ENCODE data around the gene RAB11FIP2. TPM values are rescaled to one million over a fixed set of nuclear protein-coding genes. Genes with fewer than 3 reads are reported as not detected.

RAB11FIP2 gene
- polyA plus RNA-seq, 2 of the 4 experiments (the other 2 are of a cell fraction) = 10.0 to 29.3 TPM

DNA sequence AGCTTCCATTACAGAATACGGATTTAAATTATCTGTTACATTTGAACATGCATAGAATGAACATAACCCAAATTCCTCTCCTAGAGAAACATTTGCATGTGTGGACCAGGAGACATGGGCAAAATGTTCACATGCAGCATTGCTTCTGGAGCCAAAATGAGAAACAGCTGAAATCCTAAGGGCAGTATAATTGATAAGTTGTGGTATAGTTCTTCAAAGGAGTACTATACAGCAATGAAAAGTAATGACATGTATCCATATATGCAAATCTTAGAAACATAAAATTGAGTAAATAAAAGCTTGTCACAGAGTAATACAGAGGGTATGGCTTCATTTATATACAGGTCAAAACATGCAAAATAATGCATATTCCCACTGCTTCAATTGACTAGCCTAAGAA is 77.1 kb downstream of the RAB11FIP2 start:
- H3K27ac ChIP-seq = no peak overlapping the region
- ATAC-seq = no peak
- TF ChIP-seq, protein P1, sequence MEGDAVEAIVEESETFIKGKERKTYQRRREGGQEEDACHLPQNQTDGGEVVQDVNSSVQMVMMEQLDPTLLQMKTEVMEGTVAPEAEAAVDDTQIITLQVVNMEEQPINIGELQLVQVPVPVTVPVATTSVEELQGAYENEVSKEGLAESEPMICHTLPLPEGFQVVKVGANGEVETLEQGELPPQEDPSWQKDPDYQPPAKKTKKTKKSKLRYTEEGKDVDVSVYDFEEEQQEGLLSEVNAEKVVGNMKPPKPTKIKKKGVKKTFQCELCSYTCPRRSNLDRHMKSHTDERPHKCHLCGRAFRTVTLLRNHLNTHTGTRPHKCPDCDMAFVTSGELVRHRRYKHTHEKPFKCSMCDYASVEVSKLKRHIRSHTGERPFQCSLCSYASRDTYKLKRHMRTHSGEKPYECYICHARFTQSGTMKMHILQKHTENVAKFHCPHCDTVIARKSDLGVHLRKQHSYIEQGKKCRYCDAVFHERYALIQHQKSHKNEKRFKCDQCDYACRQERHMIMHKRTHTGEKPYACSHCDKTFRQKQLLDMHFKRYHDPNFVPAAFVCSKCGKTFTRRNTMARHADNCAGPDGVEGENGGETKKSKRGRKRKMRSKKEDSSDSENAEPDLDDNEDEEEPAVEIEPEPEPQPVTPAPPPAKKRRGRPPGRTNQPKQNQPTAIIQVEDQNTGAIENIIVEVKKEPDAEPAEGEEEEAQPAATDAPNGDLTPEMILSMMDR (IDR thresholded peaks at IDR 0.05) = no peak
- TF ChIP-seq MAFK (IDR thresholded peaks at IDR 0.05; ENCODE audit: partially characterized antibody) = no peak
- TF ChIP-seq FOSL2 (IDR thresholded peaks at IDR 0.05) = no peak
- TF ChIP-seq FOSL2 (CRISPR knock-in tag; IDR thresholded peaks at IDR 0.05) = no peak
- no peak for TF ChIP-seq NFE2L2 (conservative IDR thresholded peaks at IDR 0.05; ENCODE audit: low read length)
- no peak for TF ChIP-seq JUNB (IDR thresholded peaks at IDR 0.05)
- TF ChIP-seq, protein P2, sequence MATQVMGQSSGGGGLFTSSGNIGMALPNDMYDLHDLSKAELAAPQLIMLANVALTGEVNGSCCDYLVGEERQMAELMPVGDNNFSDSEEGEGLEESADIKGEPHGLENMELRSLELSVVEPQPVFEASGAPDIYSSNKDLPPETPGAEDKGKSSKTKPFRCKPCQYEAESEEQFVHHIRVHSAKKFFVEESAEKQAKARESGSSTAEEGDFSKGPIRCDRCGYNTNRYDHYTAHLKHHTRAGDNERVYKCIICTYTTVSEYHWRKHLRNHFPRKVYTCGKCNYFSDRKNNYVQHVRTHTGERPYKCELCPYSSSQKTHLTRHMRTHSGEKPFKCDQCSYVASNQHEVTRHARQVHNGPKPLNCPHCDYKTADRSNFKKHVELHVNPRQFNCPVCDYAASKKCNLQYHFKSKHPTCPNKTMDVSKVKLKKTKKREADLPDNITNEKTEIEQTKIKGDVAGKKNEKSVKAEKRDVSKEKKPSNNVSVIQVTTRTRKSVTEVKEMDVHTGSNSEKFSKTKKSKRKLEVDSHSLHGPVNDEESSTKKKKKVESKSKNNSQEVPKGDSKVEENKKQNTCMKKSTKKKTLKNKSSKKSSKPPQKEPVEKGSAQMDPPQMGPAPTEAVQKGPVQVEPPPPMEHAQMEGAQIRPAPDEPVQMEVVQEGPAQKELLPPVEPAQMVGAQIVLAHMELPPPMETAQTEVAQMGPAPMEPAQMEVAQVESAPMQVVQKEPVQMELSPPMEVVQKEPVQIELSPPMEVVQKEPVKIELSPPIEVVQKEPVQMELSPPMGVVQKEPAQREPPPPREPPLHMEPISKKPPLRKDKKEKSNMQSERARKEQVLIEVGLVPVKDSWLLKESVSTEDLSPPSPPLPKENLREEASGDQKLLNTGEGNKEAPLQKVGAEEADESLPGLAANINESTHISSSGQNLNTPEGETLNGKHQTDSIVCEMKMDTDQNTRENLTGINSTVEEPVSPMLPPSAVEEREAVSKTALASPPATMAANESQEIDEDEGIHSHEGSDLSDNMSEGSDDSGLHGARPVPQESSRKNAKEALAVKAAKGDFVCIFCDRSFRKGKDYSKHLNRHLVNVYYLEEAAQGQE (IDR thresholded peaks at IDR 0.05) = no peak
- TF ChIP-seq HOXB5 (CRISPR knock-in tag; IDR thresholded peaks at IDR 0.05) = no peak
- no peak for TF ChIP-seq JUN (IDR thresholded peaks at IDR 0.05)
- TF ChIP-seq HEYL (CRISPR knock-in tag; IDR thresholded peaks at IDR 0.05) = no peak
- no peak for TF ChIP-seq RAD21 (conservative IDR thresholded peaks at IDR 0.05 in 1 of 2, IDR thresholded peaks at IDR 0.05 in 1 of 2)
- no peak for TF ChIP-seq USF2 (IDR thresholded peaks at IDR 0.05)
- TF ChIP-seq FOXS1 (CRISPR knock-in tag; IDR thresholded peaks at IDR 0.05) = no peak
- TF ChIP-seq BCL3 (IDR thresholded peaks at IDR 0.05) = no peak
- no peak for TF ChIP-seq NPAS2 (CRISPR knock-in tag; IDR thresholded peaks at IDR 0.05; ENCODE audit: borderline replicate concordance)
- TF ChIP-seq HOXB13 (CRISPR knock-in tag; IDR thresholded peaks at IDR 0.05; ENCODE audit: low read depth) = no peak
- TF ChIP-seq SMC3 (IDR thresholded peaks at IDR 0.05) = no peak
- CTCF ChIA-PET = no interaction called here
- 36% methylated on average over 1 of the region's 1 CpG for WGBS (ENCODE audit: missing lambda C conversion rate)
- POLR2A ChIA-PET = no interaction called here
- H3K4me1 ChIP-seq = no peaks in the 10 kb centered on the region
- H3K4me2 ChIP-seq = no peak overlapping the region
- H3K4me3 ChIP-seq = no peak overlapping the region
- no peak for FAIRE-seq
- no peak for DNase-seq (ENCODE audit: low read depth in 1 of 2, low spot score in 1 of 2)
- H3K9me3 ChIP-seq = no peaks in the 10 kb centered on the region

DNA sequence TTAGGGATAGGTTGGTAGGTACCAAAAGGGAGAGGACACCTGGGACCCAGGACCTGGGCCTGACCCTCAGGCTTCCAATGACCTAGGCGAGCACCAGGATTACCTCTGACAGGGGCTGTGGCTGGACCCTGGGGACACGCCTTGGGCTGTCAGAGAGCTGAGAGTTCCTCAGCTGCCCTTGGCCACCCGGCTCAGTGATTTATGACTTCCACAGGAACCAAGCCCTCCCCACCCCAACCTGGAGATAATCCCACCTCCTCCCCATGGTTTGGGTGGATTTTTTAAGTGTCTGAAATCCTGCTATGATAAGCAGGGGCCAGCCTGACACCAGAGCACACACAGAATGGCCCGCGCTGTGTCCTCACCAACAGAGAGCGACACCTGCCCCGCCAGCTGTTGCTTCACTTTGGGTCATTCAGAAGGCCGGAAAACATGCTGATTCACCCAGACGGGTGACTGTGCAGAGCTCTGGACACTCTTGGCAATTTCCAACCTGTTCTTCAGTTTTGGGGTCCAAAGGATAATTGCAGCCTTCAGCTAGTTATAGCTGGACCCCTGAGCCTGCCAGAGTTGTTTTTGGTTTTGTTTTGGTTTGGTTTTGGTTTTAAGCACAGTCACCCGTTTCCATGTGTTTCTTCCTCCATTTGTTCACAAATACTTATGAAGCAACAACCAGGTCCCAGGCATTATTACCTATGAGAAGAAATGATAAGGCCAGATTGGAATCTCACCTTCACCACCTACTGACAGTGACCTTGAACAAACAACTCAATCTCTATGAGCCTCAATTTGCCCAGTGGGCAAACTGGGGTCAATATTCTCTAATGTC is 78.2 kb downstream of the RAB11FIP2 start:
- H3K4me1 ChIP-seq = no peaks in the 10 kb centered on the region
- no peak for ATAC-seq
- H3K4me2 ChIP-seq = no peak overlapping the region
- DNase-seq (ENCODE audit: low read depth in 1 of 2, low spot score in 1 of 2) = no peak
- H3K27ac ChIP-seq = no peak overlapping the region
- ChIA-PET CTCF (interaction anchor here (0.8 kb wide), 1 partner anchor 12 kb away, joined by 3 read pairs; no protein-coding TSS in a partner anchor), POLR2A (no interaction called here)
- no peaks in the 10 kb centered on the region for H3K9me3 ChIP-seq
- 79% methylated on average over 10 of the region's 10 CpGs for WGBS (ENCODE audit: missing lambda C conversion rate)
- no peak overlapping the region for H3K4me3 ChIP-seq
- FAIRE-seq = no peak
- TF ChIP-seq HDAC2 (IDR thresholded peaks at IDR 0.05) = no peak
- no peak for TF ChIP-seq HES2 (IDR thresholded peaks at IDR 0.05)
- TF ChIP-seq, protein P1 (IDR thresholded peaks at IDR 0.05) = no peak
- TF ChIP-seq EHMT2 (IDR thresholded peaks at IDR 0.05; ENCODE audit: low read depth) = no peak
- no peak for TF ChIP-seq EP300 (IDR thresholded peaks at IDR 0.05)
- TF ChIP-seq CHD4 (IDR thresholded peaks at IDR 0.05; ENCODE audit: borderline replicate concordance) = no peak
- no peak for TF ChIP-seq ZC3H11A (IDR thresholded peaks at IDR 0.05)
- TF ChIP-seq FOSL2 (IDR thresholded peaks at IDR 0.05) = no peak
- TF ChIP-seq FOSL2 (CRISPR knock-in tag; IDR thresholded peaks at IDR 0.05) = no peak
- TF ChIP-seq POLR2A (IDR thresholded peaks at IDR 0.05; ENCODE audit: low read length) = no peak
- no peak for TF ChIP-seq MYC (IDR thresholded peaks at IDR 0.05; ENCODE audit: borderline replicate concordance, low read length)
- no peak for TF ChIP-seq PHF8 (IDR thresholded peaks at IDR 0.05; ENCODE audit: borderline replicate concordance, low read depth)
- TF ChIP-seq HOXB5 (CRISPR knock-in tag; IDR thresholded peaks at IDR 0.05) = no peak
- no peak for TF ChIP-seq TP53 (CRISPR knock-in tag; IDR thresholded peaks at IDR 0.05)

Measured in A549 (cell line).